HepG2 (cell line): ENCODE measurements around the gene CTNNA3. TPM values are rescaled to one million over a fixed set of nuclear protein-coding genes. Genes with fewer than 3 reads are reported as not detected.

Source experiments
- ATAC-seq: fragments of 200-7000 bp; cut with Tn5 transposase; 3 replicates; pipeline ENCODE4 v1.9.1; 2020; ENCODE audit warnings: mild to moderate bottlenecking, moderate library complexity
- BruUV-seq: library from RNA; stranded (reverse); fragments of 400-500 nt; replicated peaks from 2 replicates; lab custom pipeline; 2021; lab: Mats Ljungman, UMichigan
- CTCF ChIA-PET: fragments of 300-600 bp; formaldehyde crosslinking; extraction: SDS; loops from one replicate; lab custom pipeline; 2021; ENCODE audit warnings: low total read pairs, inconsistent platforms, low intra/inter-chr PET ratio; lab: Yijun Ruan, JAX
- POLR2A ChIA-PET: fragments of 350-600 bp; sonication (Branson Sonifier 250); formaldehyde crosslinking; loops from one replicate; lab custom pipeline; 2020; ENCODE audit warnings: antibody characterized with exemption, inconsistent platforms; lab: Yijun Ruan, JAX
- DNase-seq: peaks from one replicate; pipeline ENCODE4 v3.0.0-alpha.2; 2015; ENCODE audit warnings: low spot score
- FAIRE-seq: peaks from 3 replicates; lab custom pipeline; 2011; peaks lifted over from hg19 to GRCh38; lab: Jason Lieb, UNC
- H2AFZ ChIP-seq: one replicate; pipeline ENCODE4 v1.6.1; 2011; ENCODE audit warnings: low read length, inconsistent platforms
- H3K27ac ChIP-seq: fragments of 300-600 bp; 3 replicates; pipeline ENCODE4 v1.8.0; 2011; ENCODE audit warnings: mixed run types, mild to moderate bottlenecking, mixed read lengths, low read length, inconsistent platforms; ENCODE audit not compliant: insufficient read depth; ENCODE audit errors: extremely low read length
- H3K27me3 ChIP-seq, 2 experiments: fragments of 200-600 bp in 1 of 2; 2 replicates in 1 of 2; 3 replicates in 1 of 2; pipeline versions ENCODE4 v1.6.0 to v1.8.0; 2011; ENCODE audit warnings: low read length in 2 of 2, mild to moderate bottlenecking in 2 of 2, moderate library complexity in 2 of 2, inconsistent platforms in 1 of 2; ENCODE audit not compliant: insufficient read depth in 2 of 2, control insufficient read depth in 1 of 2
- H3K36me3 ChIP-seq, 2 experiments: fragments of 200-600 bp in 1 of 2; replicated peaks in 1 of 2; 2 replicates in 1 of 2; 3 replicates in 1 of 2; pipeline versions ENCODE4 v1.5.1 to v1.8.0; 2011; ENCODE audit warnings: low read length in 2 of 2, inconsistent platforms in 1 of 2; ENCODE audit not compliant: insufficient read depth in 2 of 2, control insufficient read depth in 1 of 2
- H3K4me1 ChIP-seq: 2 replicates; pipeline ENCODE4 v1.5.1; 2012; ENCODE audit warnings: low read length, inconsistent platforms; ENCODE audit not compliant: insufficient read depth
- H3K4me2 ChIP-seq: 2 replicates; pipeline ENCODE4 v1.6.0; 2011; ENCODE audit warnings: low read depth, low read length, inconsistent platforms
- H3K4me3 ChIP-seq, 3 experiments: fragments of 200-600 bp in 1 of 3; sonication (generic), shearing (Covaris generic) in 1 of 3; replicated peaks in 1 of 3; 2 replicates each; pipeline ENCODE4 v1.5.1; 2011 to 2016; ENCODE audit warnings: low read length in 3 of 3, inconsistent platforms in 2 of 3, low read depth in 2 of 3, mild to moderate bottlenecking in 2 of 3, control low read depth in 1 of 3, mixed read lengths in 1 of 3; ENCODE audit not compliant: insufficient read depth in 1 of 3
- H3K79me2 ChIP-seq: one replicate; pipeline ENCODE4 v1.6.1; 2011; ENCODE audit warnings: low read length, inconsistent platforms; ENCODE audit not compliant: insufficient read depth
- H3K9ac ChIP-seq: 2 replicates; pipeline ENCODE4 v1.6.0; 2011; ENCODE audit warnings: mild to moderate bottlenecking, low read depth, low read length, inconsistent platforms; ENCODE audit not compliant: insufficient read depth
- H3K9me3 ChIP-seq: 2 replicates; pipeline ENCODE4 v1.5.1; 2012; ENCODE audit warnings: mild to moderate bottlenecking, low read length
- H4K20me1 ChIP-seq: 2 replicates; pipeline ENCODE4 v1.6.0; 2011; ENCODE audit warnings: inconsistent platforms, mild to moderate bottlenecking, low read length, moderate library complexity; ENCODE audit not compliant: insufficient read depth
- ASH2L ChIP-seq: fragments of 300-600, 200-600 bp; sonication (generic); IDR thresholded peaks from 2 replicates; pipeline ENCODE4 v1.7.0; 2017; ENCODE audit warnings: low read depth, mild to moderate bottlenecking, moderate library complexity, mixed read lengths, low read length; ENCODE audit not compliant: insufficient read length
- CENPT ChIP-seq: sonication (generic); formaldehyde crosslinking; IDR thresholded peaks from 2 replicates; pipeline ENCODE4 v1.8.0; 2022; ENCODE audit warnings: low read depth, mild to moderate bottlenecking, moderate library complexity, missing genetic modification reagents
- EEA1 ChIP-seq: sonication (generic); formaldehyde crosslinking; IDR thresholded peaks from 2 replicates; pipeline ENCODE4 v1.5.1; 2020; ENCODE audit warnings: mild to moderate bottlenecking, missing genetic modification reagents, borderline replicate concordance
- JARID2 ChIP-seq: sonication (generic); formaldehyde crosslinking; IDR thresholded peaks from 2 replicates; pipeline ENCODE4 v1.8.1; 2023; ENCODE audit warnings: missing genetic modification reagents, inconsistent platforms; ENCODE audit not compliant: insufficient replicate concordance
- MAFG ChIP-seq: sonication (generic); formaldehyde crosslinking; IDR thresholded peaks from 2 replicates; pipeline ENCODE4 v1.5.1; 2020; ENCODE audit warnings: mild to moderate bottlenecking, missing genetic modification reagents
- MEIS1 ChIP-seq: sonication (generic); formaldehyde crosslinking; IDR thresholded peaks from 2 replicates; pipeline ENCODE4 v1.9.0; 2021; ENCODE audit warnings: mild to moderate bottlenecking, missing genetic modification reagents, moderate library complexity, borderline replicate concordance
- MLLT10 ChIP-seq: sonication (generic); formaldehyde crosslinking; IDR thresholded peaks from 2 replicates; pipeline ENCODE4 v1.4.0; 2020; ENCODE audit warnings: missing genetic modification reagents
- MNT ChIP-seq: fragments of 450-650 bp; IDR thresholded peaks from 2 replicates; pipeline ENCODE4 v1.6.1; 2016
- NFE2L1 ChIP-seq: sonication (generic); formaldehyde crosslinking; IDR thresholded peaks from 2 replicates; pipeline ENCODE4 v1.4.0; 2020; ENCODE audit warnings: missing genetic modification reagents, mild to moderate bottlenecking, borderline replicate concordance
- NFIB ChIP-seq: sonication (generic); formaldehyde crosslinking; IDR thresholded peaks from 2 replicates; pipeline ENCODE4 v1.9.0; 2021; ENCODE audit warnings: missing genetic modification reagents, mild to moderate bottlenecking, borderline replicate concordance
- NR2F1 ChIP-seq, 2 experiments: fragments of 450-650 bp in 1 of 2; formaldehyde crosslinking in 1 of 2; IDR thresholded peaks; 2 replicates each; pipeline versions ENCODE4 v1.5.0 to v1.6.1; 2016 to 2020; ENCODE audit warnings: mild to moderate bottlenecking in 1 of 2, missing compliant biosample characterization in 1 of 2, missing genetic modification reagents in 1 of 2, moderate library complexity in 1 of 2
- NR2F6 ChIP-seq, 2 experiments: IDR thresholded peaks; 2 replicates each; pipeline ENCODE4 v1.6.1; 2016; ENCODE audit warnings: antibody characterized with exemption in 1 of 2, mild to moderate bottlenecking in 1 of 2
- TRIM22 ChIP-seq: fragments of 450-650 bp; IDR thresholded peaks from 2 replicates; pipeline ENCODE4 v1.6.1; 2017
- ZBTB46 ChIP-seq: sonication (generic); formaldehyde crosslinking; IDR thresholded peaks from 2 replicates; pipeline ENCODE4 v1.4.0; 2020; ENCODE audit warnings: mild to moderate bottlenecking, missing genetic modification reagents, borderline replicate concordance
- ZKSCAN5 ChIP-seq: sonication (generic); formaldehyde crosslinking; IDR thresholded peaks from 2 replicates; pipeline ENCODE4 v1.5.1; 2020; ENCODE audit warnings: mild to moderate bottlenecking, missing genetic modification reagents
- ZNF354B ChIP-seq: sonication (generic); formaldehyde crosslinking; IDR thresholded peaks from 2 replicates; pipeline ENCODE4 v1.8.0; 2022; ENCODE audit warnings: mild to moderate bottlenecking, missing genetic modification reagents
- ZNF629 ChIP-seq: sonication (generic); formaldehyde crosslinking; conservative IDR thresholded peaks from 2 replicates; pipeline ENCODE4 v1.5.0; 2020; ENCODE audit warnings: missing genetic modification reagents
- ZSCAN9 ChIP-seq: IDR thresholded peaks from 2 replicates; pipeline ENCODE4 v1.6.1; 2016; ENCODE audit warnings: borderline replicate concordance
- WGBS: methylation state at CpG from one replicate; pipeline ENCODE4 v1.1.6; 2017; ENCODE audit warnings: low lambda C conversion rate; 5-methylcytosine and 5-hydroxymethylcytosine counted together
- in situ Hi-C: cut with HindIII; loops from 2 replicates; pipeline ENCODE4 v1.10.0; 2017; ENCODE audit warnings: low pct_unique_long_range_greater_than_20kb; ENCODE audit not compliant: extremely low pct_ligation_motif_present
- intact Hi-C: fragments of 100-400 bp; cut with micrococcal nuclease; formaldehyde crosslinking; loops from one replicate; pipeline ENCODE4 v1.10.0; 2022; ENCODE audit not compliant: unreplicated experiment
- polyA plus RNA-seq, 8 experiments: library from polyadenylated mRNA; depleted of rRNA in 3 of 8; stranded (reverse) in 7 of 8; unstranded in 1 of 8; fragments of >200 nt; fragmentation: Illumina TruSeq in 4 of 8; extraction: Trizol in 4 of 8; gene quantifications; 2 replicates each; pipeline versions ENCODE4 v1.2.1 to v1.2.3, GENCODE V29; 2011 to 2016; ENCODE audit warnings: low read depth in 4 of 8, missing spikeins in 1 of 8, mixed read lengths in 1 of 8; ENCODE audit not compliant: insufficient read depth in 1 of 8
- total RNA-seq, 5 experiments: library from RNA; depleted of rRNA; stranded (reverse); fragments of >200 nt; fragmentation: Illumina TruSeq; extraction: Trizol; gene quantifications; 2 replicates each; pipeline ENCODE4 v1.2.3, GENCODE V29; 2016; ENCODE audit warnings: low read depth in 1 of 5

CTNNA3 gene
- total and polyA plus RNA-seq, 2 of the 13 experiments (the other 11 are each of a cell fraction or from before 2014, with no cell fraction given), result not detected

- TF ChIP-seq NFE2L1 (CRISPR knock-in tag) (no peak), ZNF354B (CRISPR knock-in tag) (no peak), TRIM22 (no peak), JARID2 (CRISPR knock-in tag) (no peak)
These were observed 1182.5 kb downstream of the CTNNA3 start (continued) for GRCh38 chr10:66513504-66513903.

GRCh38 chr10:66505003-66505657 lies 1190.9 kb downstream of the CTNNA3 start:
- no peak for DNase-seq
- no peak overlapping the region for H3K9ac ChIP-seq
- H3K4me3 ChIP-seq, result no peak overlapping the region
- in situ Hi-C loops (no loop called here), intact Hi-C loops (no loop called here)
- no peaks in the 10 kb centered on the region for H3K36me3 ChIP-seq
- no peaks in the 10 kb centered on the region for H3K79me2 ChIP-seq
- no TSS peak for BruUV-seq
- ATAC-seq, result no peak
- ChIA-PET CTCF (no interaction called here), POLR2A (no interaction called here)
- FAIRE-seq, result no peak
- no peak overlapping the region for H2AFZ ChIP-seq
- no peak overlapping the region for H3K27ac ChIP-seq
- peaks cover 20% of the 10 kb centered on the region; the same call in 1 of the 2 replicates for H3K9me3 ChIP-seq
- no peak overlapping the region for H3K4me2 ChIP-seq
- H3K27me3 ChIP-seq, result no peaks in the 10 kb centered on the region
- 81% methylated on average over 2 of the region's 2 CpGs for WGBS
- H3K4me1 ChIP-seq, result 0 out of 2 replicates have a peak, but pooled peaks cover 4% of the 10 kb centered on the region
- H4K20me1 ChIP-seq, result no peaks in the 10 kb centered on the region
- no peak for TF ChIP-seq MAFG (CRISPR knock-in tag)
- TF ChIP-seq MNT, result no peak
- TF ChIP-seq MLLT10 (CRISPR knock-in tag), result no peak
- no peak for TF ChIP-seq ASH2L
- no peak for TF ChIP-seq CENPT (CRISPR knock-in tag)
- no peak for TF ChIP-seq NR2F6 (IDR thresholded peaks at IDR 0.05)
- no peak for TF ChIP-seq NR2F6 (CRISPR knock-in tag; IDR thresholded peaks at IDR 0.05)
- no peak for TF ChIP-seq ZBTB46 (CRISPR knock-in tag)
- no peak for TF ChIP-seq NFIB
- no peak for TF ChIP-seq ZSCAN9 (CRISPR knock-in tag)
- TF ChIP-seq ZNF629, result no peak
- TF ChIP-seq MEIS1 (CRISPR knock-in tag), result no peak
- TF ChIP-seq EEA1 (CRISPR knock-in tag), result no peak
- no peak for TF ChIP-seq NR2F1 (CRISPR knock-in tag; IDR thresholded peaks at IDR 0.05)
- TF ChIP-seq ZKSCAN5 (CRISPR knock-in tag), result no peak
